IMR-90 (cell line): ENCODE measurements around the gene MID1.

Source experiments
- CTCF ChIP-seq: conservative IDR thresholded peaks from 2 replicates; pipeline ENCODE4 v1.5.1; 2012; ENCODE audit warnings: mild to moderate bottlenecking, low read depth, low read length, improper control_type of control experiment
- MXI1 ChIP-seq: IDR thresholded peaks from 2 replicates; pipeline ENCODE4 v1.6.1; 2012; ENCODE audit warnings: low read depth, mild to moderate bottlenecking, low read length, moderate library complexity, borderline replicate concordance
- POLR2A ChIP-seq: IDR thresholded peaks from 2 replicates; pipeline ENCODE4 v1.6.1; 2012; ENCODE audit warnings: mild to moderate bottlenecking, low read depth, low read length
- RAD21 ChIP-seq: IDR thresholded peaks from 2 replicates; pipeline ENCODE4 v1.6.1; 2012; ENCODE audit warnings: low read length, improper control_type of control experiment
- RCOR1 ChIP-seq: IDR thresholded peaks from 2 replicates; pipeline ENCODE4 v1.6.1; 2012; ENCODE audit warnings: mild to moderate bottlenecking, low read length, improper control_type of control experiment; ENCODE audit not compliant: insufficient replicate concordance
- SMC3 ChIP-seq: fragments of 150-350 bp; IDR thresholded peaks from 2 replicates; pipeline ENCODE4 v1.6.1; 2016; ENCODE audit warnings: low read depth, mild to moderate bottlenecking, antibody characterized with exemption, low read length, moderate library complexity

DNA sequence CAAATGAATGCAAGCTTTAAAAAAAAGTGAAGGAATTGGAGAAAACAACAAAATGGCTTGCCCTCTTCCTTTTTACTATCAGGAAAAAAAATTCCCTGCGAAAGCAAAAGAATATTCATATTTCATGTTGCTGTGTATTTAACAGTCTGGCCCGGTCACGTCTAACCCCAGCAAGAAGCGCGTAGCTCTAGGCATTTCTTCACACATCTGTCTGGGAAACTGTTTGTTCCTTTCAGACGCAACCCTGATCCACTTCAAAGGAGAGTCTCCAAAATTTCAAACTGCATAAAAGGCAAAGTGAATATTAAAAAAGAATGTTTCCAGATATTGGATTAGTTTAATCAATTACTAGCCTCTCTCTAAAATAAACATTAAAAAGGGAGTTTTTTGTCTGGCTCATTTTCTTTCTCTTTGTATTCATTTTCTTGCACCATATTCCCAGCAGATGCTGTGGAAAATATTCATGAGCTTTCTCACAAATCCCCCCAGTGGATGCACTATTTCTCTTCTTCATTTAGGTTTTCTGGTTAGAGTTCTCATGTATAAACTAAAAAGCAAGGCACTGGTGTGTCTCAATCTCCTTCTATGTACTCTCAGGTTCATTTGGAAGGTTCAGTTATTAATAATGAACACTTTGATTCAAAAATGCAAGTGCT lies 145.3 kb downstream of the MID1 start:
- TF ChIP-seq RCOR1 (no peak), CTCF (no peak), POLR2A (no peak), SMC3 (no peak), RAD21 (no peak), MXI1 (no peak)
